WERI-Rb-1 (cell line): ENCODE measurements around the gene CTBS.

ENCODE experiments used
- DNase-seq: peaks from one replicate; pipeline ENCODE4 v3.0.0-alpha.2; 2020
- H3K27ac ChIP-seq: fragments of 250-450 bp; sonication (Bioruptor Pico); 2 replicates; pipeline ENCODE4 v1.5.1; 2020; ENCODE audit warnings: mild to moderate bottlenecking, moderate library complexity
- H3K27me3 ChIP-seq: fragments of 250-450 bp; sonication (Bioruptor Pico); 2 replicates; pipeline ENCODE4 v1.5.1; 2021; ENCODE audit warnings: mild to moderate bottlenecking, low read depth, moderate library complexity; ENCODE audit not compliant: insufficient read depth, severe bottlenecking
- H3K36me3 ChIP-seq: fragments of 250-450 bp; sonication (Bioruptor Pico); 2 replicates; pipeline ENCODE4 v1.5.1; 2020; ENCODE audit warnings: mild to moderate bottlenecking, moderate library complexity
- H3K4me3 ChIP-seq: 2 replicates; pipeline ENCODE4 v1.5.1; 2011; ENCODE audit warnings: low read depth, mild to moderate bottlenecking, control low read depth, low read length
- H3K9me3 ChIP-seq: fragments of 250-450 bp; sonication (Bioruptor Pico); 2 replicates; pipeline ENCODE4 v1.5.1; 2021; ENCODE audit warnings: mild to moderate bottlenecking, moderate library complexity; ENCODE audit not compliant: severe bottlenecking
- CTCF ChIP-seq: IDR thresholded peaks from 2 replicates; pipeline ENCODE4 v1.5.1; 2011; ENCODE audit warnings: low read depth, mild to moderate bottlenecking, control low read depth, inconsistent platforms, low read length

The CTBS gene

DNA sequence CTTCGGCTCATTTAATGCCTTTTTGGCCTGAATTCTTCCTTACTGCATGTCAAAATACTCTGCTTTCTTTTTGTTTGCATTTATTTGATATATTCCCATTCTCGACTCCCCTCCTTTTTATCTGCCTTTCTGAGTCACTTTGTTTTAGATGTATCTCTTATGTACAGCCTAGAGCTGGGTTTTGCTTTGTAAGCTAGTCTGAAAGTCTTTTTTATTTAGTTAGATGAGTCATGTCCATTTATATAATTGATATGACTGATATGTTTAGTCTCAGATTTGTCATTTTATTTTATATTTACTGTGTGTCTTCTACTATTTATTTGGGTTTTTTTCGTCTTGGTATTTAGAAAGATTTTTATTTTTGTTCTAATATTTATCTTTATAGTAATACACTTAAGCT, 34.3 kb downstream of the CTBS start:
- no peak for DNase-seq
- Histone ChIP-seq H3K9me3 (no peaks in the 10 kb centered on the region), H3K27me3 (no peaks in the 10 kb centered on the region), H3K4me3 (no peak overlapping the region), H3K27ac (no peak overlapping the region), H3K36me3 (no peaks in the 10 kb centered on the region)
- no peak for TF ChIP-seq CTCF

DNA sequence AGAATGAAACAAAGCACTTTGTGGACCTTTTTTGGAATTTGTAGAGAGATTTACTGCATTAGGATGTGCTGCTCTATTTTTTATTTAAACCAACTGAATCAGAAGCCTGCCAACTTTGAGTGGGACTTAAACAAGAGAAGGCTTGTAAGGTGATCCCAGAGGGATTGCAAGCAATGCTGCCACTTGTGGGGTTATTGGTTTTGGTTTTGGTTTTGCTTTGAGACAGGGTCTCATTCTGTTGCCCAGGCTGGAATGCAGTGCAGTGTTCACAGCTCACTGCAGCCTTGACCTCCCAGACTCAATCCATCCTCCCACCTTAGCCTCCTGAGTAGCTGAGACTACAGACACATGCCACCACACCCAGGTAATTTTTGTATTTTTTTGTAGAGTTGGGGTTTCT, 35.6 kb downstream of the CTBS start:
- TF ChIP-seq CTCF, result no peak
- H3K4me3 ChIP-seq, result no peak overlapping the region
- H3K9me3 ChIP-seq, result no peaks in the 10 kb centered on the region
- no peaks in the 10 kb centered on the region for H3K27me3 ChIP-seq
- H3K36me3 ChIP-seq, result no peaks in the 10 kb centered on the region
- no peak overlapping the region for H3K27ac ChIP-seq
- no peak for DNase-seq

DNA sequence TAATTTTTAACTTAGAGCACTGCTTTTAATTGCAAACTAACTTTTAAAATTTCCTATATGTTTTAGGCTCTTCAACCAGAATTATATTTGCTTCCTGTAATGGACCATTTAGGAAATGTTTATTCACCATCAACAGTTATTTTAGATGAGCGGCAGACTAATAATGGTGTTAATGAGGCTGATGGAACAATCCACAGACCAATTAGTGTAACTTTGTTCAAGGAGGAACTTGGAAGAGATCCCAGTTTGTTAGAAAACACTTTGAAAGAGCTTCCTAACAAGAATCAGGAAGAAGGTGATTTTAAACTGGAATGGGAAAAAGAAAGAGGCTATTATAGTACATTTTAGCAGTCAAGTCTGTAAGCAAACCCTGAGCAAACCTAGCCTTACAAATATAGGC, 48.5 kb downstream of the CTBS start:
- no peaks in the 10 kb centered on the region for H3K9me3 ChIP-seq
- no peak for TF ChIP-seq CTCF
- no peak overlapping the region for H3K27ac ChIP-seq
- H3K4me3 ChIP-seq, result no peak overlapping the region
- no peaks in the 10 kb centered on the region for H3K36me3 ChIP-seq
- no peaks in the 10 kb centered on the region for H3K27me3 ChIP-seq
- DNase-seq, result no peak

DNA sequence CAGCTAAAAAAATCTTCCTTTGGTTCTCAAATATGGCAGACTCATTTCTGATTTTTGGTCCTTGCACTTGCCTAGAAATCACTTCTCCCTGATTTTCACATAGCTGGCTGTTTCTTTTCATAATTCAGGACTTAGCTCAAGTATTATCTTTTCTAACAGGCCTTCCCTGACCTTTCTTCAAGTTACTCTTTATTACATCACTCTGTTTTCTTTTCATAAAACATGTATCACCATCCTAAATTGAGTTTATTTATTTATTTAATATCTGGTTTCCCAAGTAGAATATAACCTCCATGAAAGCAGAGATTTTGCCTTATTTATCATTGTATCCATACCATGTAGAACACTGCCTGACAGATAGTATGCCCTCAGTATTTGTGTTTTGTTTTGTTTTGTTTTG, 49.6 kb downstream of the CTBS start:
- no peak for DNase-seq
- H3K27me3 ChIP-seq, result no peaks in the 10 kb centered on the region
- TF ChIP-seq CTCF, result no peak
- no peaks in the 10 kb centered on the region for H3K36me3 ChIP-seq
- no peak overlapping the region for H3K27ac ChIP-seq
- no peak overlapping the region for H3K4me3 ChIP-seq
- no peaks in the 10 kb centered on the region for H3K9me3 ChIP-seq

- Histone ChIP-seq H3K4me3 (no peak overlapping the region), H3K27me3 (no peaks in the 10 kb centered on the region), H3K27ac (no peak overlapping the region), H3K9me3 (no peaks in the 10 kb centered on the region), H3K36me3 (peaks cover under 1% of the 10 kb centered on the region)
- no peak for DNase-seq
- TF ChIP-seq CTCF, result no peak
Observed at GRCh38 chr1:84510668-84511067, 63.6 kb downstream of the CTBS start.

DNA sequence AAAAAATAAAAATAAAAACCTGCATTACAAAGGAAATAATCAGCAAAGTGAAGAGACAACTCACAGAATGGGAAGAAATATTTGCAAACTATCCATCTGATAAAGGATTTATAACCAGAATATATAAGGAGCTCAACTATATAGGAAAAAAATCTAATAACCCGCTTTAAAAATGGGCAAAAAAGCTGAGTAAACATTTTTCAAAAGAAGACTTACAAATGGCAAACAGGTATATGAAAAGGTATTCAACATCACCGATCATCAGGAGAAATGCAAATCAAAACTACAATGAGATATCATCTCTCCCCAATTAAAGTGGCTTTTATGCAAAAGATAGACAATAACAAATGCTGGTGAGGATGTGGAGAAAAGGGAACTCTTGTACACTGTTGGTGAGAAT, 64.1 kb downstream of the CTBS start:
- no peaks in the 10 kb centered on the region for H3K9me3 ChIP-seq
- no peak for DNase-seq
- TF ChIP-seq CTCF, result no peak
- H3K36me3 ChIP-seq, result peaks cover 4% of the 10 kb centered on the region
- H3K4me3 ChIP-seq, result no peak overlapping the region
- no peaks in the 10 kb centered on the region for H3K27me3 ChIP-seq
- H3K27ac ChIP-seq, result no peak overlapping the region
